GM23338 (cell line): ENCODE results near the gene TTC28. TPM values are rescaled to one million over a fixed set of nuclear protein-coding genes. Genes with fewer than 3 reads are reported as not detected.
"Not testable (repeated sequence)": the region's sequence is repeated elsewhere in the genome, so short reads cannot be mapped to it uniquely, and the experiment has no call there.

Source experiments
- ATAC-seq: fragments of 200-7000 bp; cut with Tn5 transposase; 3 replicates; pipeline ENCODE4 v1.9.1; 2020
- DNase-seq: peaks from one replicate; pipeline ENCODE4 v3.0.0-alpha.2; 2015; ENCODE audit warnings: low spot score
- H2AFZ ChIP-seq: fragments of 200-600 bp; sonication (generic); 2 replicates; pipeline ENCODE4 v1.8.0; 2016; ENCODE audit warnings: antibody characterized with exemption, mild to moderate bottlenecking, moderate library complexity
- H3F3A ChIP-seq: fragments of 200-600 bp; sonication (generic); replicated peaks from 2 replicates; pipeline ENCODE4 v1.8.0; 2017; ENCODE audit warnings: antibody characterized with exemption, mixed run types, low read depth
- H3K27ac ChIP-seq: fragments of 200-600 bp; sonication (generic); 2 replicates; pipeline ENCODE4 v1.6.1; 2016; ENCODE audit warnings: low read depth
- H3K27me3 ChIP-seq: fragments of 200-600 bp; sonication (generic); 2 replicates; pipeline ENCODE4 v1.8.0; 2016; ENCODE audit warnings: mild to moderate bottlenecking, mixed run types, moderate library complexity; ENCODE audit not compliant: insufficient read depth
- H3K36me3 ChIP-seq: fragments of 200-600 bp; sonication (generic); 2 replicates; pipeline ENCODE4 v1.8.0; 2016; ENCODE audit warnings: mild to moderate bottlenecking; ENCODE audit not compliant: insufficient read depth
- H3K4me1 ChIP-seq: fragments of 200-600 bp; sonication (generic); 2 replicates; pipeline ENCODE4 v1.8.0; 2016; ENCODE audit warnings: mild to moderate bottlenecking, moderate library complexity; ENCODE audit not compliant: insufficient read depth
- H3K4me2 ChIP-seq: fragments of 200-600 bp; sonication (generic); 2 replicates; pipeline ENCODE4 v1.7.1; 2017; ENCODE audit warnings: mixed run types
- H3K4me3 ChIP-seq: fragments of 200-600 bp; sonication (generic); 2 replicates; pipeline ENCODE4 v1.6.1; 2016; ENCODE audit warnings: mixed run types
- H3K79me2 ChIP-seq: fragments of 200-600 bp; sonication (generic); replicated peaks from 2 replicates; pipeline ENCODE4 v1.8.0; 2017; ENCODE audit warnings: mild to moderate bottlenecking; ENCODE audit not compliant: insufficient read depth
- H3K9me2 ChIP-seq: fragments of 200-600 bp; sonication (generic); 2 replicates; pipeline ENCODE4 v1.8.0; 2017; ENCODE audit not compliant: insufficient read depth
- H4K20me1 ChIP-seq: fragments of 200-600 bp; sonication (generic); replicated peaks from 2 replicates; pipeline ENCODE4 v1.8.0; 2017; ENCODE audit warnings: mild to moderate bottlenecking; ENCODE audit not compliant: insufficient read depth
- H3K27ac Mint-ChIP-seq: 2 replicates; pipeline ENCODE4 v1.8.0; 2020; ENCODE audit warnings: inconsistent platforms, mild to moderate bottlenecking, moderate library complexity, mixed read lengths
- H3K27me3 Mint-ChIP-seq: 3 replicates; pipeline ENCODE4 v1.8.0; 2022; ENCODE audit warnings: low read depth, mild to moderate bottlenecking, moderate library complexity, mixed read lengths, inconsistent platforms; ENCODE audit not compliant: insufficient read depth, poor library complexity
- H3K36me3 Mint-ChIP-seq: 3 replicates; pipeline ENCODE4 v1.8.0; 2021; ENCODE audit warnings: low read depth, mild to moderate bottlenecking, inconsistent platforms, moderate library complexity, mixed read lengths
- H3K4me1 Mint-ChIP-seq: 3 replicates; pipeline ENCODE4 v1.8.0; 2020; ENCODE audit warnings: mild to moderate bottlenecking, inconsistent platforms, mixed read lengths
- H3K4me3 Mint-ChIP-seq: 3 replicates; pipeline ENCODE4 v1.8.0; 2021; ENCODE audit warnings: moderate library complexity, mild to moderate bottlenecking, inconsistent platforms, mixed read lengths
- H3K9me3 Mint-ChIP-seq: 3 replicates; pipeline ENCODE4 v1.8.0; 2020; ENCODE audit warnings: moderate library complexity, mild to moderate bottlenecking, inconsistent platforms, mixed read lengths
- EZH2 ChIP-seq: fragments of 200-600 bp; sonication (generic); IDR thresholded peaks from one replicate; pipeline ENCODE4 v1.8.0; 2017; ENCODE audit warnings: antibody characterized with exemption, mild to moderate bottlenecking, low read depth; ENCODE audit not compliant: unreplicated experiment
- STAT1 ChIP-seq: IDR thresholded peaks from one replicate; pipeline ENCODE4 v1.6.1; 2016; ENCODE audit warnings: antibody characterized with exemption; ENCODE audit not compliant: unreplicated experiment
- polyA plus RNA-seq: library from polyadenylated mRNA; unstranded; fragments of >200 nt; fragmentation: Nextera tagmentation; extraction: Ambion mirVana; gene quantifications from 2 replicates; pipeline ENCODE4 v1.2.1, GENCODE V29; 2016
- total RNA-seq: library from RNA; depleted of rRNA; stranded (reverse); fragments of >200 nt; shearing (Covaris generic); gene quantifications from 2 replicates; pipeline ENCODE4 v1.2.3, GENCODE V29; 2014
- TF ChIP-seq, protein P1 (sequence below): fragments of 250-450 bp; sonication (Bioruptor Pico); IDR thresholded peaks from 2 replicates; pipeline ENCODE4 v1.5.0; 2020; ENCODE audit warnings: mild to moderate bottlenecking, moderate library complexity
- TF ChIP-seq, protein P2 (sequence below), 2 experiments: fragments of 200-600 bp in 1 of 2; sonication (generic) in 1 of 2; conservative IDR thresholded peaks; 2 replicates each; pipeline versions ENCODE4 v1.5.1 to v1.6.1; 2016 to 2017; ENCODE audit warnings: antibody characterized with exemption in 2 of 2, low read depth in 2 of 2, mild to moderate bottlenecking in 2 of 2, moderate library complexity in 1 of 2

TTC28 gene
- total and polyA plus RNA-seq, 2 experiments from 2014 or later: 4.5 to 16.1 TPM

GRCh38 chr22:28562324-28562723 lies 117.3 kb downstream of the TTC28 start (continued):
- TF ChIP-seq, protein P1, sequence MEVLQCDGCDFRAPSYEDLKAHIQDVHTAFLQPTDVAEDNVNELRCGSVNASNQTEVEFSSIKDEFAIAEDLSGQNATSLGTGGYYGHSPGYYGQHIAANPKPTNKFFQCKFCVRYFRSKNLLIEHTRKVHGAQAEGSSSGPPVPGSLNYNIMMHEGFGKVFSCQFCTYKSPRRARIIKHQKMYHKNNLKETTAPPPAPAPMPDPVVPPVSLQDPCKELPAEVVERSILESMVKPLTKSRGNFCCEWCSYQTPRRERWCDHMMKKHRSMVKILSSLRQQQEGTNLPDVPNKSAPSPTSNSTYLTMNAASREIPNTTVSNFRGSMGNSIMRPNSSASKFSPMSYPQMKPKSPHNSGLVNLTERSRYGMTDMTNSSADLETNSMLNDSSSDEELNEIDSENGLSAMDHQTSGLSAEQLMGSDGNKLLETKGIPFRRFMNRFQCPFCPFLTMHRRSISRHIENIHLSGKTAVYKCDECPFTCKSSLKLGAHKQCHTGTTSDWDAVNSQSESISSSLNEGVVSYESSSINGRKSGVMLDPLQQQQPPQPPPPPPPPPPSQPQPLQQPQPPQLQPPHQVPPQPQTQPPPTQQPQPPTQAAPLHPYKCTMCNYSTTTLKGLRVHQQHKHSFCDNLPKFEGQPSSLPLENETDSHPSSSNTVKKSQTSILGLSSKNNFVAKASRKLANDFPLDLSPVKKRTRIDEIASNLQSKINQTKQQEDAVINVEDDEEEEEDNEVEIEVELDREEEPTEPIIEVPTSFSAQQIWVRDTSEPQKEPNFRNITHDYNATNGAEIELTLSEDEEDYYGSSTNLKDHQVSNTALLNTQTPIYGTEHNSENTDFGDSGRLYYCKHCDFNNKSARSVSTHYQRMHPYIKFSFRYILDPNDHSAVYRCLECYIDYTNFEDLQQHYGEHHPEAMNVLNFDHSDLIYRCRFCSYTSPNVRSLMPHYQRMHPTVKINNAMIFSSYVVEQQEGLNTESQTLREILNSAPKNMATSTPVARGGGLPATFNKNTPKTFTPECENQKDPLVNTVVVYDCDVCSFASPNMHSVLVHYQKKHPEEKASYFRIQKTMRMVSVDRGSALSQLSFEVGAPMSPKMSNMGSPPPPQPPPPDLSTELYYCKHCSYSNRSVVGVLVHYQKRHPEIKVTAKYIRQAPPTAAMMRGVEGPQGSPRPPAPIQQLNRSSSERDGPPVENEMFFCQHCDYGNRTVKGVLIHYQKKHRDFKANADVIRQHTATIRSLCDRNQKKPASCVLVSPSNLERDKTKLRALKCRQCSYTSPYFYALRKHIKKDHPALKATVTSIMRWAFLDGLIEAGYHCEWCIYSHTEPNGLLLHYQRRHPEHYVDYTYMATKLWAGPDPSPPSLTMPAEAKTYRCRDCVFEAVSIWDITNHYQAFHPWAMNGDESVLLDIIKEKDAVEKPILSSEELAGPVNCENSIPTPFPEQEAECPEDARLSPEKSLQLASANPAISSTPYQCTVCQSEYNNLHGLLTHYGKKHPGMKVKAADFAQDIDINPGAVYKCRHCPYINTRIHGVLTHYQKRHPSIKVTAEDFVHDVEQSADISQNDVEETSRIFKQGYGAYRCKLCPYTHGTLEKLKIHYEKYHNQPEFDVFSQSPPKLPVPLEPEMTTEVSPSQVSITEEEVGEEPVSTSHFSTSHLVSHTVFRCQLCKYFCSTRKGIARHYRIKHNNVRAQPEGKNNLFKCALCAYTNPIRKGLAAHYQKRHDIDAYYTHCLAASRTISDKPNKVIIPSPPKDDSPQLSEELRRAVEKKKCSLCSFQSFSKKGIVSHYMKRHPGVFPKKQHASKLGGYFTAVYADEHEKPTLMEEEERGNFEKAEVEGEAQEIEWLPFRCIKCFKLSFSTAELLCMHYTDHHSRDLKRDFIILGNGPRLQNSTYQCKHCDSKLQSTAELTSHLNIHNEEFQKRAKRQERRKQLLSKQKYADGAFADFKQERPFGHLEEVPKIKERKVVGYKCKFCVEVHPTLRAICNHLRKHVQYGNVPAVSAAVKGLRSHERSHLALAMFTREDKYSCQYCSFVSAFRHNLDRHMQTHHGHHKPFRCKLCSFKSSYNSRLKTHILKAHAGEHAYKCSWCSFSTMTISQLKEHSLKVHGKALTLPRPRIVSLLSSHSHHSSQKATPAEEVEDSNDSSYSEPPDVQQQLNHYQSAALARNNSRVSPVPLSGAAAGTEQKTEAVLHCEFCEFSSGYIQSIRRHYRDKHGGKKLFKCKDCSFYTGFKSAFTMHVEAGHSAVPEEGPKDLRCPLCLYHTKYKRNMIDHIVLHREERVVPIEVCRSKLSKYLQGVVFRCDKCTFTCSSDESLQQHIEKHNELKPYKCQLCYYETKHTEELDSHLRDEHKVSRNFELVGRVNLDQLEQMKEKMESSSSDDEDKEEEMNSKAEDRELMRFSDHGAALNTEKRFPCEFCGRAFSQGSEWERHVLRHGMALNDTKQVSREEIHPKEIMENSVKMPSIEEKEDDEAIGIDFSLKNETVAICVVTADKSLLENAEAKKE (CRISPR knock-in tag): no peak
- no peak for TF ChIP-seq EZH2
- no peak for TF ChIP-seq STAT1
- TF ChIP-seq, protein P2, sequence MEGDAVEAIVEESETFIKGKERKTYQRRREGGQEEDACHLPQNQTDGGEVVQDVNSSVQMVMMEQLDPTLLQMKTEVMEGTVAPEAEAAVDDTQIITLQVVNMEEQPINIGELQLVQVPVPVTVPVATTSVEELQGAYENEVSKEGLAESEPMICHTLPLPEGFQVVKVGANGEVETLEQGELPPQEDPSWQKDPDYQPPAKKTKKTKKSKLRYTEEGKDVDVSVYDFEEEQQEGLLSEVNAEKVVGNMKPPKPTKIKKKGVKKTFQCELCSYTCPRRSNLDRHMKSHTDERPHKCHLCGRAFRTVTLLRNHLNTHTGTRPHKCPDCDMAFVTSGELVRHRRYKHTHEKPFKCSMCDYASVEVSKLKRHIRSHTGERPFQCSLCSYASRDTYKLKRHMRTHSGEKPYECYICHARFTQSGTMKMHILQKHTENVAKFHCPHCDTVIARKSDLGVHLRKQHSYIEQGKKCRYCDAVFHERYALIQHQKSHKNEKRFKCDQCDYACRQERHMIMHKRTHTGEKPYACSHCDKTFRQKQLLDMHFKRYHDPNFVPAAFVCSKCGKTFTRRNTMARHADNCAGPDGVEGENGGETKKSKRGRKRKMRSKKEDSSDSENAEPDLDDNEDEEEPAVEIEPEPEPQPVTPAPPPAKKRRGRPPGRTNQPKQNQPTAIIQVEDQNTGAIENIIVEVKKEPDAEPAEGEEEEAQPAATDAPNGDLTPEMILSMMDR (conservative IDR thresholded peaks at IDR 0.05; ENCODE audit: low read depth in 2 of 2): no peak

- not testable (repeated sequence) for H3K4me3 ChIP-seq, H3K27me3 Mint-ChIP-seq, H3K27ac ChIP-seq, H3K27me3 ChIP-seq, H3K4me2 ChIP-seq, H3K4me1 Mint-ChIP-seq, H3K4me1 ChIP-seq, H3K4me3 Mint-ChIP-seq, H4K20me1 ChIP-seq, ATAC-seq, H2AFZ ChIP-seq, H3K9me2 ChIP-seq, H3K36me3 Mint-ChIP-seq, H3K79me2 ChIP-seq, H3K36me3 ChIP-seq, DNase-seq, H3K27ac Mint-ChIP-seq, H3F3A ChIP-seq, H3K9me3 Mint-ChIP-seq
These were observed 118.9 kb downstream of the TTC28 start for GRCh38 chr22:28560743-28561101.
